M059J (cell line): ENCODE data around the gene SRSF3. TPM values are rescaled to one million over a fixed set of nuclear protein-coding genes. Genes with fewer than 3 reads are reported as not detected.
A peak's percentile ranks its signal among the peaks of the same experiment; 100 is the strongest.

Experiments used
- DNase-seq: peaks from one replicate; pipeline ENCODE4 v3.0.0-alpha.2; 2012; ENCODE audit warnings: low read depth
- total RNA-seq: library from RNA; depleted of rRNA; stranded (reverse); fragments of >200 nt; shearing (Covaris generic); gene quantifications from 2 replicates; pipeline ENCODE4 v1.2.3, GENCODE V29; 2014

The SRSF3 gene
- total RNA-seq, 1 experiment from 2014 or later, result 518 TPM

DNA sequence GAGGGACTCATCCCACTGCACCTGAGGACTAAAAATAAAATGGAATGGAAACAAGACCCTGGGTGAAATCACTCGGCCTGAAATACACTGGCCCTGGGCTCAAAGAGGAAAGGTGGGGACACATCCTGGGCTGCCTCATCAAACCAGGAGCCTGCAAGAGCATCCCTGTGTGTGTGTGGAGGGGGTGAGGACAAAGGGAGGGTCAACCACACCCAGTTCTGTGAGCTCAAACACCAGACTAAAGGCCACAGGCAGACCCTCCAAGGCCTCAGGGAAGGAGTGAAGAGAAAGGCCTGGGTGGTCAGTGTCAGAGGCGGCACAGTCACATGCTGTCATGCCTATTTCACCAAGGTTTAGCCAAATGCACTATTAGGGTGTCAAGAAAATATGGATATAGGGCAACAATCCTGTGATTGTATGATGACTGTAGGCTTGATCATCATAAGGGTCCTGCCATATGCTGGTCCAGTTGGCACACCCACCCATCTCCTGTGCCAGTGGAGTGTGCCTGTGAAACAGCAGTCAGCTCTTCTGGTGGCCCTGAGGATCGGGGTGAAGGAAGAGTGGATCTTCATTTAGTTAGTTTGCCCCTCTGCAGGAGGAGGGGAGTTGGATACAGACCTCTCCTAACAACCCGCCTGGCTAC is 28.9 kb downstream of the SRSF3 start:
- DNase-seq, result no peak

DNA sequence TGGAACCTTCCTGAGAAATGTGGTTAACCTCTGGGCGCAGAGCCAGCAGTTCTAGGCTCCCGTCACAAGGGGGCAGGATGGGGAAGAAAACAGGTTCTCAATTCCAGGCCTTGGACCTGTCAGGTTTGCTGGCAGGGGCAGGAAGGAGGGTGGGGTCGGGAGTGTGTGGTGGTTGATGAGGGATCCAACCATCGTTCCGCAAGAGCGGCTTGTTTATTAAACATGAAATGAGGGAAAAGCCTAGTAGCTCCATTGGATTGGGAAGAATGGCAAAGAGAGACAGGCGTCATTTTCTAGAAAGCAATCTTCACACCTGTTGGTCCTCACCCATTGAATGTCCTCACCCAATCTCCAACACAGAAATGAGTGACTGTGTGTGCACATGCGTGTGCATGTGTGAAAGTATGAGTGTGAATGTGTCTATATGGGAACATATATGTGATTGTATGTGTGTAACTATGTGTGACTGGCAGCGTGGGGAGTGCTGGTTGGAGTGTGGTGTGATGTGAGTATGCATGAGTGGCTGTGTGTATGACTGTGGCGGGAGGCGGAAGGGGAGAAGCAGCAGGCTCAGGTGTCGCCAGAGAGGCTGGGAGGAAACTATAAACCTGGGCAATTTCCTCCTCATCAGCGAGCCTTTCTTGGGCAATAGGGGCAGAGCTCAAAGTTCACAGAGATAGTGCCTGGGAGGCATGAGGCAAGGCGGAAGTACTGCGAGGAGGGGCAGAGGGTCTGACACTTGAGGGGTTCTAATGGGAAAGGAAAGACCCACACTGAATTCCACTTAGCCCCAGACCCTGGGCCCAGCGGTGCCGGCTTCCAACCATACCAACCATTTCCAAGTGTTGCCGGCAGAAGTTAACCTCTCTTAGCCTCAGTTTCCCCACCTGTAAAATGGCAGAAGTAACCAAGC is 29.6 kb downstream of the SRSF3 start:
- peak; percentile 85 for DNase-seq

DNA sequence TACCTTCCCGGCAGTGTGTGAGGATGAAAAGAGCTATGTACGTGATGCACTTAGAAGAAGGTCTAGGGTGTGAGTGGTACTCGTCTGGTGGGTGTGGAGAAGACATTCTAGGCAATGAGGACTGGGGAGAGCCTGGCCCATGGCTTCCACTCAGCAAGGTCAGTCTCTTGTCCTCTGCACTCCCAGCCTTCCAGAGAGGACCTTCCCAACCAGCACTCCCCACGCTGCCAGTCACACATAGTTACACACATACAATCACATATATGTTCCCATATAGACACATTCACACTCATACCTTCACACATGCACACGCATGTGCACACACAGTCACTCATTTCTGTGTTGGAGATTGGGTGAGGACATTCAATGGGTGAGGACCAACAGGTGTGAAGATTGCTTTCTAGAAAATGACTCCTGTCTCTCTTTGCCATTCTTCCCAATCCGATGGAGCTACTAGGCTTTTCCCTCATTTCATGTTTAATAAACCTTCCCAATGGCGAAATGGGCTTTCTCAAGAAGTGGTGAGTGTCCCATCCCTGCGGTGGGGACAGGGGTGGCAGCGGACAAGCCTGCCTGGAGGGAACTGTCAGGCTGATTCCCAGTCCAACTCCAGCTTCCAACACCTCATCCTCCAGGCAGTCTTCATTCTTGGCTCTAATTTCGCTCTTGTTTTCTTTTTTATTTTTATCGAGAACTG is 30.4 kb downstream of the SRSF3 start:
- no peak for DNase-seq

DNA sequence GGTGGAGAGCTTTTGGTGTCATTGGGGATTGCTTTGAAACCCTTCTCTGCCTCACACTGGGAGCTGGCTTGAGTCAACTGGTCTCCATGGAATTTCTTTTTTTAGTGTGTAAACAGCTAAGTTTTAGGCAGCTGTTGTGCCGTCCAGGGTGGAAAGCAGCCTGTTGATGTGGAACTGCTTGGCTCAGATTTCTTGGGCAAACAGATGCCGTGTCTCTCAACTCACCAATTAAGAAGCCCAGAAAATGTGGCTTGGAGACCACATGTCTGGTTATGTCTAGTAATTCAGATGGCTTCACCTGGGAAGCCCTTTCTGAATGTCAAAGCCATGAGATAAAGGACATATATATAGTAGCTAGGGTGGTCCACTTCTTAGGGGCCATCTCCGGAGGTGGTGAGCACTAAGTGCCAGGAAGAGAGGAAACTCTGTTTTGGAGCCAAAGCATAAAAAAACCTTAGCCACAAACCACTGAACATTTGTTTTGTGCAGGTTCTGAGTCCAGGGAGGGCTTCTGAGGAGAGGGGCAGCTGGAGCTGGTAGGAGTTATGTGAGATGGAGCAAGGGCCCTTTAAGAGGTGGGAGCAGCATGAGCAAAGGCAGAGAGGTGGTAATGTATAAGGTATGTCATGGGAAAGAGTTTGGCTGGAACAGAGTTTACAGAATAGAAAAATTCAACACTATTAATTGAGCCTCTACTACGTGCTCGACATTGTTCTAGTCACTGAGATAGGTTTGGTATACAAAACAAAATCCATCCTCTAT is 31.2 kb downstream of the SRSF3 start:
- DNase-seq, result no peak

DNA sequence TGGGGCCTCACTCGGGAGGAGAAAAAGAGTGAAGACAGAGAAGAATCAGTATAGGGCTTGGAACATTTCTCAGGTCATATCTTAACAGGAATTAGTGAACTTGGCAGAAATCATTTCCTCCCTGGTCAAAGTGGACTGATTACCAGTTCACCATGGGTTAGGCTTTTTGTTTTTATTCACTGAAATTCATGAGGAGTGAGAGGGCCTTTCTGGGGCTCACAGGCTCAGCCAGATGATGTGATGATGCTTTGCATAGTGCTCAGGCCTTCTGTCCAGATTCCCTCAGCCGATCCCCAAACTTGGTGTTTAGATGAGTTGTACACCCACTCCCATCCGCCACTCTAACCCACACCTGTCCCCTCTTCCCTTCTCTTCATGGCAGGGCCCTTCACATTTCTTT is 32.5 kb downstream of the SRSF3 start:
- DNase-seq, result no peak

DNA sequence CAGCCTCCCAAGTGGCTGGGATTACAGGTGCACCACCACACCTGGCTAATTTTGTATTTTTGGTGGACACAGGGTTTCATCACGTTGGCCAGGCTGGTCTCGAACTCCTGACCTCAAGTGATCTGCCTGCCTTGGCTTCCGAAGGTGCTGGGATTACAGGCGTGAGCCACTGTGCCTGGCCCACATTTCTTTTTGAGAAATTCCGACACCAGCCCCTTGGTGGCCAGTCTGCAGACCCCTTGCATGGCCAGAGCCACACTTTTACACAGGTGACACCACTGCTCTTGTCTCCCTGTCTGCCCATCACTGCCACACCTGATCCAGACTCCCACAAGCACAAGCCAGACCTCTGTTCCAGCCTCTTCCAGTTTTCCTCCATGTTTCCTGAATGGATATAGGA is 33.0 kb downstream of the SRSF3 start:
- no peak for DNase-seq

DNA sequence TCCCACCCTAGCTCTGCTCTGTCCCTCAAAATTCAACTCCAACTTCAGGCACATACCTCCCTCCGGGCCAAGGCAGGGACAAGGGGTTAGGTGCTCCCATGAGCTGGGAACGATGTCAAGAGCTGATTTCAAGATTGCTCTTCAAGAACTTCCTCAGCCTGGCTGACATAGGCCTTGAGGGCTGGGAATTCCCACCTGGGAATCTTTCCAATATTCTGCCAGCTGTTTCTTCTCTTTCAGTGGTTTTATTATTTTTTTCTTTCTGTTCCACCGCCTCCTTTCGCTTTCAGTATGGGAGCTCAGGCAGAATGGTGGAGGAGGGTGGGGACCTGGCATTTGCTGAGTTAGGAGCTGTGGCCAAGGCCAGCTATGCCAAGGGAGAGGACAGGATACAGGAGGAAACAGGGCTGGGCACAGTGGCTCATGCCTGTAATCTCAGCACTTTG is 33.7 kb downstream of the SRSF3 start:
- DNase-seq, result peak; percentile 91

DNA sequence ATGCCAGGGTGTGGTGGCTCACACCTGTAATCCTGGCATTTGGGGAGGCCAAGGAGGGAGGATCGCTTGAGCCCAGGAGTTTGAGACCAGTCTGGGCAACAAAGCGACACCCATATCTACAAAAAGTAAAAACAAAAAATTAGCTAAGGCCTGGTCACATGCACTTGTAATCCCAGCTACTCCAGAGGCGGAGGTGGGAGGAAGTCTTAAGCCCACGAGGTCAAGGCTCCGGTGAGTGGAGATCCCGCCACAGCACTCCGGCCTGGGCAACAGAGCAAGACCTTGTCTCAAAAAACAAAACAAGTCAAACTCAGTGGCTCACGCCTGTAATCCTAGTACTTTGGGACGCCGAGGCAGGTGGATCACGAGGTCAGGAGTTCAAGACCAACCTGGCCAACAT is 35.6 kb downstream of the SRSF3 start:
- no peak for DNase-seq

DNA sequence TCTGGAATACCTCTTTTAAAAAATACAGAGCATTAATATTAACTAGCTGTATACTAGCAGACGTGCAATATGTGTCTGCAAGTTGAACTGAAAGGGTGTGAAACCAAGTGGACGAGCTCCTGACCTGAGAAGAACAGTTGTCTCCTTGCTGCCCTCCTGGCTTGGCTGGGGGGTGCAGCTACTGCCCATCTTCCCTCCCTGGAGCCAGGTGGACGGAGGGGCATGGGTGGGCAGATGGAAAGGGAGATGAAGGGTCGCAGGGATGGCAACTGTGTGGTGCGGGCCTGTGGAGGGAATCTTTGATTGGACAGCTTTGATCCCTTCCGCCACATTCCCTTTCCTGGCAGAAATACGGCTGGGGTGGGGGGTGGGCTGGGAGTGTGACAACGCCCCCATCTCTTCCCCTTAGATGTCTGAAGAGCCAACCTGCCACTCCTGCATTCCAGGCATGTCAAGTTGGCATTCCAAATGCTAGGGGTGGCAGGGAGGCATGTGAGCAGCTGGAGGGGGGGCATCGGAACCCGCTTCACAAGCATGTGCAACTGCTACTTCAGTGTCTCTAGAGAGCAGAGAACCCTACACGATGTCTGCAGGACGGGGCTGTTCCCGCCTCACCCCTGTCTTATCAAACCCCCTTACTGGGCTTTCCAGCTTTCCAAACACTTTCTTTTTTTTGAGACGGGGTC is 37.3 kb downstream of the SRSF3 start:
- DNase-seq, result no peak

DNA sequence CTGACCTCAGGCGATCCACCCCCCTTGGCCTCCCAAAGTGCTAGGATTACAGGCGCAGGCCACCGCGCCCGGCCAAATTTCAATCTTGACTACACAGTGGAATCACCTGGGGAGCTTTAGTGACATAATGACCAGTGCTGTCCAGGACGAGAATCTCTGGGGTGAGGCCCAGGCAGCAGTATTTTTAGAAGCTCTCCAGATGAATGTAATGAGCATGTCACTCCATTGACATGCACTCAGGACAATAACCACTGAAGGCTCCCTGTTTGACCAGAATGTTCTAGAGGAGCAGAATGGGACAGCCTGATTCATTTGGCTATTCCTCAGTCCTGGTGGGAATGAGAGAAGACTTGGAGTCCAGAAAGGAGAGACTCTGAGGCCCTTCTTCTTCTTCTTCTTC is 39.2 kb downstream of the SRSF3 start:
- no peak for DNase-seq

DNA sequence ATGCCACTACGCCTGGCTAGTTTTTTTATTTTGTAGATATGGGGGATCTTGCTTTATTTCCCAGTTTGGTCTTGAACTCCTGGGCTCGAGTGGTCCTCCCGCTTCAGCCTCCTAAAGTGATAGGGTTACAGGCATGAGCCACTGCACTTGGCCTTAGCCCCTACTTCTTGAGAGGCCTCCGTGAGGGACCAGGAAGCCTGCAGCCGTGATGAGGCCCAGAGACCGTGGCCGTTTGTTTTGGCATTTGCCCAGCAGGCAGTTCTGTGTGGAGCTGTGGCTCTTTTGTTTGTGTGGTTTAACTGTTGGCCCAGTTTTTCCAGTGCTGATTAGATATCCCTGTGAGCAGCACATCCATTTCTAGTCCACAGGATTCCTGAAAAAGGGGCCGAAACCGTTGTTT is 39.8 kb downstream of the SRSF3 start:
- peak; percentile 76 for DNase-seq

DNA sequence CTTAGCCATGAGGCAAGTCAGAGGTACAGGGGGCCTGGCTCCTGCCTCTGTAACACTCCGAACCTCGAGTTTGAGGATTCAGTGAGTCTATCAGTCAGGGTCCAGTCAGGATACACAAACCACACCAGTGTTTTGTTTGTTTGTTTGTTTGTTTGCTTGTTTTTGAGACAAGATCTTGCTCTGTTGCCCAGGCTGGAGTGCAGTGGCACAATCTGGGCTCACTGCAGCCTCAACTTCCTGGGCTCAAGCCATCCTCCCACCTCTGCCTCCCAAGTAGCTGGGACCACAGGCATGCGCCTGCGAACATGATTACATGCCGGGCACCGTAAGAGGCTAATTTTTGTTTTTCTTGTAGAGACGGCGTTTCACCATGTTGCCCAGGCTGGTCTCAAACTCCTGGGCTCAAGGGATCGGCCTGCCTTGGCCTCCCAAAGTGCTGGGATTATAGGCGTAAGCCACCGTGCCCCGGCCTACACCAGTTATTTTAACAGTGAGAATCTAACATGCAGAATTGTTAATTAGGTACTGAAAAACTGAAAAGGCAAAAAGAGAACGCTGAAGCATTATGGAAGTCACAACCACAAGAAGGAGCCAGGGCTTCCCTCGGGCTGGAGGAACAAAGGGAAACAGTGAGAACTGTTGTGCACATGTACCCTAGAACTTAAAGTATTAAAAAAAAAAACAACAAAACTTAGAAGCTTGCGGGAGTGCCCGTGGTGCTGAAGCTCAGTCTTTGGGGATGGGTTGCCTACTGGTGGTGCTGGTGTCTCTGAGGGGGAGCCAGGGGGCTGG is 40.4 kb downstream of the SRSF3 start:
- no peak for DNase-seq

DNA sequence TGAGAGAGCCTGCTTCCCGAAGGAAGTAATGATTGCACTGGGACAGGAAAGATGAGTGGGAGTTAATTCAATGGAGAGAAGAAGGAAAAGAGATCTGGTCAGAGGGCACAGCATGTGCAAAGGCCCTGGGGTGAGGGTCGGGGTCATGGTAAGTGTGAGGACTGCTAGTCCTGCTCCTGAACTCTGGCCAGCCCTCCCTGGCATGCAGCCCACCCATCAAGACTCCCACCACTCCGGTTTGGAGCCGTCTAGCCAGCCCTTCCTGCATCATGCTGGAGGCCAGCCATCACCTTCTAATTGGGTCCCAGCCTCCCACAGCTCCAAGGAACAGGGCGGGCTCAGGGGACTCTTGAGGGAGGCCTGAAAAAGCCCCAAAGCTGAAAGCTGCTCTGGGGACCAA is 42.1 kb downstream of the SRSF3 start:
- DNase-seq, result no peak

DNA sequence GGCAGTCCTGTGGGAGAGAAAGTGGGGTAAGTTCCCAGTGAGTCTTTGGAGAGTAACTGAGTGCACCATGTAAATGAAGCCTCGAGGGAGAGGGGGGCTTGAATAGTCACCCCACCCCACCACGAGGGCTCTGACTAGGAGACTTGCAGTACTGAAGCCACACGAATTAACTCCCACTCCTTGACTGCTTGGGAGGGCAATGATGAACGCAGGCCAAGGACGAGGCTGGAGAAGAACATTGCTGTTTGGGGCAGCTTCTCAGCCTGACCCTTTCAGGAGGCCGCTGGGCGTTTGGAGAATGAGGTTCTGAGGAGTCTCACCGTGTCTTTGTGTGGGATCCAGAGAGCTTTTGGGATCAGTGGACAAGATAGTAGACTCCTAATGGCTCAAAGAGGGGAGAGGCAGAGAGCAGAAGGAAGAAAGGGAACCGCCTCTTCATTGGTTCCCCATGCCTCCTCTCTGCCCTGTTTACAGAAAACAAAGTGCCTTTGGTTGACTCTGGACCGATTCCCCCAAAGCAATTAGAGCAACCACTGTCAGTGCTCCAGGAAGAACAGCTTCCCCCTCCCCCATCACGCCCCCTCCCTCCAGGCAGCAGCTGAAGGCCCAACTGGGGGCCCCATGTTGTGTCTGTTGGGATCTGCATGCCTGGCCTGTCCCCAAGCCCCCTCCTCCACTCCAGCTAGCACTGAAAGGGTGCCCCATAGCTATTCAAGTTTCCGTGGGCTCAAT is 42.7 kb downstream of the SRSF3 start:
- no peak for DNase-seq

DNA sequence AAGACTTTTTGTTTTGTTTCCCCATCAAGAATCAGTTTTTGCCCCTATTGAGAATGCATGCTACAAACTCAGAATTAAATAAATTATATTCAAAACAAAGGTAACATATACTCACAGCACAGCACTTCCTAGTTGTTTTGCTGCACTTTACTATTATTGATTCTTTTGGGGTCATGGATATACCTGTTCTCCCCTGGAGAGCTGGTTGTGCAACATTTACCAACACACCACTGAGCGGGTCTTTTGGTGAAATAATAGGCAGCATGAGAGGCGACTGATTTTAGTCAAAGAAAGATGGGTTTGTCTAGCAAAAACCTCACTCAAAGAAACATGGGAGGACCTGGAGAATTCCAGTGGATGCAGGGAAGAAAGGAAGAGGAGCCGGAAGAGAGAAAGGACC is 44.4 kb downstream of the SRSF3 start:
- DNase-seq, result no peak

DNA sequence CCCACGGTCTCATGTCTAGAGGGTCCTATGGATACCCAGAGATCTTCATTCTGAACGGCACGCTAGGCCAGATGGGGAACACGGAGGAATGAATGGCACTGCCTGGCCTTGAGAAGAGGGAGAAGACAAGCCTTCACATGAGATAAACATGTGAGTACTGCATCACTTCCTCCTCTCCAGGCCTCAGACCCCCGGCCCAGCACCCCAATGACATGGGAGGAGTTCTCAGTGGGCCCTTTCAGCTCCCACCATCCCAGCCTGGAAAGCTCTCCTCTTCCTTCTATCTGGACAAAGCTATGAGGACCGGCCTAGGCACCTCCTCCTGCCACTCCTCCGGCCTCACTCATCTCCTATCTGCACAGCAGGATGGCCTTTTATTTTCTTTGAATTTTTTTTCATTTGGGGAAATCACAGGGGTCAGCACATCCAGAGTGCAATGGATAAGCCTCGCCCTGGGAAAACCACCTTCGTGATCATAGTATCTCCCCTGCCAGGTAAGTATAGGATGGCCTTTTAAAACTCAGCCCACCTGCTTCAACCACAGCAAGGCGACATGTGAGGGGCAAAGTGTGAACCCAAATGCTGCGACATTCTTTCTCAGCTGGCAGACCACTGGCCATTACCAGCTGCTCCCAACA is 45.1 kb downstream of the SRSF3 start:
- DNase-seq, result no peak

DNA sequence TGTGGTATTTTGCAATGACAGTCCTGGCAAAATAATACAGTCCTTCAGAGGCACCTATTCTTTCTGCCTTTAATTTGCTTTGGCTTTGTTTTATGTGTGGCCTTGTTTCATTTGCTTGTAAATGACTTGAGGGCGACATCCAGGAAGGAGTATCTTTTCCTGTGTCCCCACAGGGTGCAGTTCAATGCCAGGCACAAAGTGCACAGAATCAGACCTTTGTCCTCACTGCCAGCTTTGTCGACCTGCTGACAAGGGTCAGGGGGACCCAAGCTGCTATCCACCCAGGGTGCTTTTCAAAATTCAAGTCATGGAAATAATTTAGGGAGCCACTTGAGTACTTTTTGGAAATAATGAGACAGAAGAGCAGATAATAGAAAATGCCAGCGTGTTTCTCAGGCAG is 47.4 kb downstream of the SRSF3 start:
- DNase-seq, result no peak

DNA sequence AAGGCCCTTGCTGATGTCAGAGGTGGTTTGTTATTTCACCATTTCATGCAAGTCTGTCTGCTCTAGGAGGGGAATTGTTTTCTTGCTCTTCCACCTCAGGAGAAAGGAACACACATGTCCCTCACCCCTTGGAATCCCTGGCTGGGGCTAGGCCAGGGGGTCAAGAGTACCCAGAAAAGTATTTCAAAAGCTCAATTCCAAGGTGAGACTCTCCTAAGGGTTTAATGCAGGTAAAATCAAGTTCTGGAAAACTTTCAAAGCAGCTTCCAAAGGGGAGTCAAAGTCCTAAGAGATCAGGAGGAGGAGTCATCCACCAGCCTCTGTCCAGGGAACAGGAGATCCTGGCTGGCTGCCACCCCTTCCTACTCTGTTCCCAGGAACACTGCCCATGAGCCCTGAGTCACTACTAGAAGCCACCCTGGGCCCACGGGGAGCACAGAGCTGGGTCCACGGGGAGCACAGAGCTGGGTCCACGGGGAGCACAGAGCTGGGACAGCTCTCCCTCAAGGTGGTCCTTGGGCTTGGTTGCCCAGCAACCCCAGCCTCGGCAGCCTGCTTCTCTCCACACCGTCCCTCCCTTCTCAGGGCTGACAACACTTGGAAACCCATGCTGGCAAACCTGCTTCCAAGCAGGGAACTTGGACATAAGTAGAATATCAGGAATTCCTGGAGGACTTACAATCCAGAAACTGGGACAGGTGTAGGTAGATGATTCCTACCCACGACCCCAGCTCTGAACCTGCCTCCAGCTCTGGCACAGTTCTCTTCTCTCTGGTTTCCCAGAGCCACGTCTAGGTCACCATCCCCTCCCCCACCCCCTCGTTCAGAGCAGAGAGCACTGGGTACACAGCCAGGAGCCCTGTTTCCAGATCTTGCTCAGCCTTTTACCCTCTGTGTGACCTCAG is 49.0 kb downstream of the SRSF3 start:
- DNase-seq, result peak; percentile 95
